ENCODE data around the gene POLN.

GRCh38 chr4:2089222-2089621 is 152.7 kb downstream of the POLN start:
- TF ChIP-seq, protein P1, sequence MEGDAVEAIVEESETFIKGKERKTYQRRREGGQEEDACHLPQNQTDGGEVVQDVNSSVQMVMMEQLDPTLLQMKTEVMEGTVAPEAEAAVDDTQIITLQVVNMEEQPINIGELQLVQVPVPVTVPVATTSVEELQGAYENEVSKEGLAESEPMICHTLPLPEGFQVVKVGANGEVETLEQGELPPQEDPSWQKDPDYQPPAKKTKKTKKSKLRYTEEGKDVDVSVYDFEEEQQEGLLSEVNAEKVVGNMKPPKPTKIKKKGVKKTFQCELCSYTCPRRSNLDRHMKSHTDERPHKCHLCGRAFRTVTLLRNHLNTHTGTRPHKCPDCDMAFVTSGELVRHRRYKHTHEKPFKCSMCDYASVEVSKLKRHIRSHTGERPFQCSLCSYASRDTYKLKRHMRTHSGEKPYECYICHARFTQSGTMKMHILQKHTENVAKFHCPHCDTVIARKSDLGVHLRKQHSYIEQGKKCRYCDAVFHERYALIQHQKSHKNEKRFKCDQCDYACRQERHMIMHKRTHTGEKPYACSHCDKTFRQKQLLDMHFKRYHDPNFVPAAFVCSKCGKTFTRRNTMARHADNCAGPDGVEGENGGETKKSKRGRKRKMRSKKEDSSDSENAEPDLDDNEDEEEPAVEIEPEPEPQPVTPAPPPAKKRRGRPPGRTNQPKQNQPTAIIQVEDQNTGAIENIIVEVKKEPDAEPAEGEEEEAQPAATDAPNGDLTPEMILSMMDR (IDR thresholded peaks at IDR 0.05), result no peak
- TF ChIP-seq POLR2A (IDR thresholded peaks at IDR 0.05), result no peak
